ENCODE measurements around the gene TSPAN7. TPM values are rescaled to one million over a fixed set of nuclear protein-coding genes. Genes with fewer than 3 reads are reported as not detected.

Gene TSPAN7
- total RNA-seq, 1 donor, result 0.09 TPM

DNA sequence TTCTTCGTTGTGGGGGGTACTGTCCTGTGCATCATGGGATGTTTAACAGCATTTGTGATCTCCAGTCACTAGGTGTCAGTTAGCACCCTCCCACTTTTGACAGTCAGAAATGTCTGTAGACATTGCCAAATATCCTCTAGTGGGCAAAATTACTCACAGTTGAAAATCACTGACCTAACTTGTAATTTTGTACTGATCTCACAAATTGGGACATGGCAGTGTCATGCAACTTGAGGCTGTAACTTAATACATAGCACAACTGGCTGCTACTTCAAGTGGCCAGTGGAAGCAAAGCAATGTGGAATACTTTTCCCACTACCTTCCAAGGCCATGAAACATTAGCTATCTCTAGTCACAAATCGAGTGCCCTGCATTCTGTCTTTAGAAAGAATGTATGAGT, 23.2 kb upstream of the TSPAN7 start:
- TF ChIP-seq, protein P1, sequence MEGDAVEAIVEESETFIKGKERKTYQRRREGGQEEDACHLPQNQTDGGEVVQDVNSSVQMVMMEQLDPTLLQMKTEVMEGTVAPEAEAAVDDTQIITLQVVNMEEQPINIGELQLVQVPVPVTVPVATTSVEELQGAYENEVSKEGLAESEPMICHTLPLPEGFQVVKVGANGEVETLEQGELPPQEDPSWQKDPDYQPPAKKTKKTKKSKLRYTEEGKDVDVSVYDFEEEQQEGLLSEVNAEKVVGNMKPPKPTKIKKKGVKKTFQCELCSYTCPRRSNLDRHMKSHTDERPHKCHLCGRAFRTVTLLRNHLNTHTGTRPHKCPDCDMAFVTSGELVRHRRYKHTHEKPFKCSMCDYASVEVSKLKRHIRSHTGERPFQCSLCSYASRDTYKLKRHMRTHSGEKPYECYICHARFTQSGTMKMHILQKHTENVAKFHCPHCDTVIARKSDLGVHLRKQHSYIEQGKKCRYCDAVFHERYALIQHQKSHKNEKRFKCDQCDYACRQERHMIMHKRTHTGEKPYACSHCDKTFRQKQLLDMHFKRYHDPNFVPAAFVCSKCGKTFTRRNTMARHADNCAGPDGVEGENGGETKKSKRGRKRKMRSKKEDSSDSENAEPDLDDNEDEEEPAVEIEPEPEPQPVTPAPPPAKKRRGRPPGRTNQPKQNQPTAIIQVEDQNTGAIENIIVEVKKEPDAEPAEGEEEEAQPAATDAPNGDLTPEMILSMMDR (IDR thresholded peaks at IDR 0.05; ENCODE audit: insufficient read depth, low read length), result no peak
- no peak overlapping the region for H3K4me3 ChIP-seq (ENCODE audit: low read depth, low read length)
- DNase-seq (ENCODE audit: low read depth), result no peak

- no peak for DNase-seq (ENCODE audit: low read depth)
- H3K4me3 ChIP-seq (ENCODE audit: low read depth, low read length), result no peak overlapping the region
- TF ChIP-seq, protein P1 (IDR thresholded peaks at IDR 0.05; ENCODE audit: insufficient read depth, low read length), result no peak
Observed at GRCh38 chrX:38539748-38540147, 21.6 kb upstream of the TSPAN7 start.

GRCh38 chrX:38548508-38548907, 12.8 kb upstream of the TSPAN7 start:
- no peak overlapping the region for H3K4me3 ChIP-seq (ENCODE audit: low read depth, low read length)
- TF ChIP-seq, protein P1 (IDR thresholded peaks at IDR 0.05; ENCODE audit: insufficient read depth, low read length), result no peak
- DNase-seq (ENCODE audit: low read depth), result no peak

DNA sequence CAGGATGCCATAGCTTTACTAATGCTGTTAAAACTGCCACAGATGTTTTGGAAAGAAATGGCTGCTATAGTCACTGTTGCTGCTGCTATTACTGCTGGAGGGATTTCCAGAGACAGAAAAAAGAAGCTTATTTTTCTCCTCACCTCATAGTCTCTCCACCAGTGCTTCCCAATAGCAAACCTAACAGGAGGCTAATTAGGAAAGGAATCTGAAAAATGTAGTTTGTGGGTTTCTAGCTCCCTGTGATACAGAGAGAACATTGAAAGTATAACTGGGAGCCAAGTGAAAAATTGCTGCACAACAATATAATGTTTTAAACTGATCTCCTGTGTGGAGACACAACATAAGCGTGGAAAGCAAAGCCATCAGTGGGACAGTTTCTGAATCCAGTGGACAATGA, 8.6 kb upstream of the TSPAN7 start:
- TF ChIP-seq, protein P1 (IDR thresholded peaks at IDR 0.05; ENCODE audit: insufficient read depth, low read length), result no peak
- H3K4me3 ChIP-seq (ENCODE audit: low read depth, low read length), result no peak overlapping the region
- DNase-seq (ENCODE audit: low read depth), result no peak

DNA sequence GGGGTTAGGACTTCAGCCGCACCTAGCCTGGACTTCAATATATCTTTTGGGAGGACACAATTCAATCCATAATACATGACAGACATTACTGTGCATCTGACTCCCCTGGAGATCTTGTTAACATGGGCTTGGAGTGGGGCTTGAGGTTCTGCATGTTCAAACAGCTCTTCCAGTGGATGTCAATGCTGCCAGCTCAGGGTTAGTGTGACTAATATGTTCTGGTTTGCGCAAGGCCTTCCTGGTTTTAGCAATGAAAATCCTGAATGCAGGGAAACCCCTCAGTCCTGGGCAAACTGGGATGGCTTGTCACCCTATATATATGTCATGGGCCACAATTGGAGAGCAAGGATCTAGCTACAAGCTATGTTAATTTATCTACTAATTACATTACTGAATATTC, 2.7 kb upstream of the TSPAN7 start:
- TF ChIP-seq, protein P1 (IDR thresholded peaks at IDR 0.05; ENCODE audit: insufficient read depth, low read length), result no peak
- no peak overlapping the region for H3K4me3 ChIP-seq (ENCODE audit: low read depth, low read length)
- DNase-seq (ENCODE audit: low read depth), result no peak

DNA sequence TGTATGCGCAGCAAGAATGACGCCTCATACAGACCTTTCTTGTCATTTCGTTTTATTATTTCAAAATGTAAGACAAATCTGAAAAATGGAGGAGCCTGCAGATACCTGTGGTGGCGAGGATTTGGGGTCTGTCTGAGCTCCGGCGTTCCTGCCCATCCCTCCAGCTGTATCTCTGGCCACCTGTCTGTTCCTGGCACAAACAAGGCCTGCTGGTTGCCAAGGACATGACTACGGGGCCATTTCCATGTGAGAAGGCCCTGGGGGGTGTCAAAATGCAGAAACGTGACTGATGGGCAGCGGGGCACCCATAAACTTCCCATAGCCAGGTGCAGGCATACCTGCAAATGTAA, 591 bp upstream of the TSPAN7 start:
- peak overlapping the region; percentile 61 for H3K4me3 ChIP-seq (ENCODE audit: low read depth, low read length)
- TF ChIP-seq, protein P1 (IDR thresholded peaks at IDR 0.05; ENCODE audit: insufficient read depth, low read length), result no peak
- DNase-seq (ENCODE audit: low read depth), result no peak

DNA sequence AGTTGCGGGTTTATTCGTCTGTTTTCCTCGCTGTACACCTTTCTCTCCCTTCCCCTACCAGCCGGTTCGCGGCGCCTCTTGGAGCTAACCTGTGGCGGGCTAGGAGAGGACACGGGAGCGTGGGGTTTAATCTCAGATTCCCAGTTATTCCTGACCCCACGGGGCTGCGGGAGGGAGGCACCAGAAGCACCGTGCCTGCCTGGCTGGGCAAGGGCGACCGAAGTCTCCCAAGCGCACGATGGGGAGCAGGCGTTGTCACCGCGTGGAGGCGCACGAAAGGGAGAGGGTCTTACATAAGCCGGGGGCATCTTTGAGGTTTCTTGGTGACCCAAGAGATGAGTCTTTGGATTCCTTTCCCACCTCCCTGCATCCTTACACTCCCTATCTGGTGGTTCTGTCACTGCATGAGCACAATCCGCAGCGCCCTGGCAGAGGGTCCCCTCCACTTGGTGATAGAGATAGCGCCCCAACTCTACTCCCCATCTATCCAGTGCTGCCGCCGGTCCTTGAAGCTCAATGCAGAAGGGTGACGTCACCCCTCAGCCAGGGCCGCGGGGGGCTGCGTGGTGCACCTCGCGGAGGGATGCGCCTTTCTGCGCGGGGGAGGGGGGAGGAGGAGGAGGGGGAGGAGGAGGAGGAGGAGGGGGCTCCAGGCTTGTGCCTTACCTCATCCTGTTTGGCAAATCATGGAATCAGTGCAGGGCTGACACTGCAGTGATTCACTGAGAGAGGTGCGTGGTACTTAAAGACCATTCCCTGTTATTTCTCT, 793 bp downstream of the TSPAN7 start:
- no peak for DNase-seq (ENCODE audit: low read depth)
- TF ChIP-seq, protein P1 (IDR thresholded peaks at IDR 0.05; ENCODE audit: insufficient read depth, low read length), result no peak
- no peak overlapping the region for H3K4me3 ChIP-seq (ENCODE audit: low read depth, low read length)

Data from fibroblast of the aortic adventitia (primary cell).